OCI-M1 (cell line): ENCODE results near the gene GTF3C1.
A peak's percentile ranks its signal among the peaks of the same experiment; 100 is the strongest.
"Not testable (repeated sequence)": the region's sequence is repeated elsewhere in the genome, so short reads cannot be mapped to it uniquely, and the experiment has no call there.

Experiments
- DNase-seq: peaks from one replicate; lab custom pipeline; 2025; lab: John Stamatoyannopoulos, UW

Gene GTF3C1

DNA sequence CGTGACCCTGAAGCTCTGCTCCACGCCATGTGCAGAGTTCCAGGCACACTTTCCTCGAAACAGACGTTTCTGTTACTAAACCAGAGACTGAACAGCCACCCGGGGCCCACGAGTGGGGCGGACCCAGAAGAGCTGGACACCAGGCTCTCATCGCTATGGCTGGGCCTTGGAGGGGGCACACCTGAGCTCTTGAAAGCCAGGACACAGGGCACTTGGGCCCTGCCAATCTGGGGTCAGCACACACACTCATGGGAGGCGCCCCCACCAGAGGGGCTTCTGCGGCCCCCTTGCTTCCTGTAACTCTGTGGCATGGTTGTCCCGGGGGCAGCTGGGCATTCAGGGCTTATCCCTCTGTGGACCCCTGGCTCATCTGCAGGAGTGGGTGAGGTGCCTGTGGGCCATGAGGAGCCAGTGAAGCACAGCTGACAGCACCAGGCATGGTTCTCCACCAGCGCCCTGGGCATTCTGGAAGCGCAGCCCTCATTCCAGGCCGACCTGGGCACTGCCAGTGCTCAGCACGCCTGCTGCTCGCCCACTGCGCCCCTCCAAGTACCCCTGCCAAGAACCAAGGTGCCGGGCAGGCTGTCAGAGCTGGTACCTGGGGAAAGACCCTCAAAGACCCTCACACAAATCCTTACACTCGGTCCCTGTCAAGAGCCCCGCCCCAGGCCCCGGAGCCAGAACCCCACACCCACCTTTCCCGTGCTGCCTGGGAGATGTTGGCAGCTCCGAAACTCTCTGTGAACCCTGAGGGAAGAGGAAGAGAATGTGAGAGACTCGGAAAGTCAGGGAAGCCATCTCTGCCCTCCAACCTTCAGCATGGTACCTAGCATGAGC lies 86.6 kb downstream of the GTF3C1 start:
- no peak for DNase-seq

- no peak for DNase-seq
These were observed 87.4 kb downstream of the GTF3C1 start for GRCh38 chr16:27462200-27462845.

DNA sequence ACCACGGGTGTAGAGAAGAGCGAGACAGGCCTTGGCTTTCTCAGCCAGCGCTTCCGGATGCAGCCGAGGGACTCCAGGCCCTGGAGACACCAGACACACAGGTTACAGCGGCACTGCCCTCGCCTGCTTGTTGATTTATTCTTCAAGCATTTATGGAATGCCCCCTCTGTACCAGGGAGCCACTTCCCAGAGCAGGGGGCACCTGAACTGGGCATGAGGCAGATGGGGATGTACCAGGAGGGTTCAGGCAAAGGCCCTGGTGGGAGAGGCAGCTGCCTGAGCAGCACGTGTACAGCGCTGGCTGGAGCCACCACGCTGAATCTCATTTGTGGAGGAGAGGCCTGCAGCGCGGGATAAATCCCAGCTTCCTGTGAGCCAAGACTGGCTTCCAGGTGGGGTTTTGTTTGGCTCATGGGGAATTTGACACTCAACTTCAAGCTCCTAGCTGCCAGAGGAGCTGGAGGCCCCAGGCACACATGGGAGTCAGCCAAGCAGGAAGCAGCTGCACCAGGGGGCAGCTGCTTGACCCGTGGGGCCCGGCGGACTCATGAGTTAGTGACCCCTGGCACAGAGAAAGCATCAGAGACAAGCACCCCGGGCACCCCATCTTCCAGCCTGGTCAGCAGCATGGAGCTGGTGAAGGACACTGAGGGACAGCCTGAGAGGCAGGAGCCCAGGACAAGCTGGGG lies 88.1 kb downstream of the GTF3C1 start:
- DNase-seq, result no peak

- DNase-seq, result no peak
These were observed 88.8 kb downstream of the GTF3C1 start for GRCh38 chr16:27460663-27461482.

DNA sequence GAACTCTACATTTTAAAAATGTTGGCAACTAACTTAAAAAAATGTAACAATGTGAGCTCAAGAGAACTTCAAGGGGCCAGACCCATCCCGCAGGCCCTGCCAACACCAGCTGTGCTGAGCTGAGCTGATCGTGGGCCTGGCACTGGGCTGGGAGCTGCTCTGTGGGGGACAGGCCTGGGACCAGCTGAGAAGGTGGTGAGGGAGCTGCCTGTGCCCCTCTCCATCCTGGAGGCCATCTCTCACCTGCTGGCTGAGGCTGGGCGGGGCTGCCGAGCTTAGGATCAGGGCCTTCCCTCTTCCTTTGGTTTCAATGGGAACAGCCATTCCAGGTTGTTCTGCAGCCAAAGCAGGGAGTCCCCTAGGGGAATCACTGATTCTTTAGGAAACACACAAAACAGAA lies 89.5 kb downstream of the GTF3C1 start:
- no peak for DNase-seq

DNA sequence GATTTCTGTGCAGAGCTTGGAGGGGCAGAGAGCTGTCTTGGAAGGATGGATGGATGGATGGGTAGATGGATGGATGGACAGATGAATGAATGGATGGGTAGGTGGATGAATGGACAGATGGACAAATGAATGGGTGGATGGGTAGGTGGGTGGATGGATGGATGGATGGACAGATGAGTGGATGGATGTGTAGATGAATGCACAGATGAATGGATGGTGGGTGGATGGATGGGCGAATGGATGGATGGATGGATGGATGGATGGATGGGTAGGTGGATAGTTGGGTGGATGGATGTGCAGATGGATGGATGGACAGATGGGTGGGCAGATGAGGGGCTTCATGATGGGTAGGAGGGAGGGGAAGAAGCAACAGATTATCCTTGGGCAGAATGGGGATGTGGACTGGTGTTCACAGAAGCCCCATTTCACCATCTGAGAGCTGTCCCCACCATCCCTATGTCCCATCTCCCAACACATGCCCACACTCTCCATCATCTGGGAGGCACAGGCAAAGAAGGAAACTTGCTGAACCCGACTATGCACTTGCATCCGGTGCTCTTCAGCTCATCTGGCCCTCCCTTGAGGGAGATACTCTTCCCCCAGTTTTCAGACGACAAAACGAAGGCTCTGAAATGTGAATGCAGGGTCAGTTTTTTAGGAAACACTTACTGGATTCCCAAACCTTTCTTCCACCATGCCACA lies 90.6 kb downstream of the GTF3C1 start:
- DNase-seq, result no peak

DNA sequence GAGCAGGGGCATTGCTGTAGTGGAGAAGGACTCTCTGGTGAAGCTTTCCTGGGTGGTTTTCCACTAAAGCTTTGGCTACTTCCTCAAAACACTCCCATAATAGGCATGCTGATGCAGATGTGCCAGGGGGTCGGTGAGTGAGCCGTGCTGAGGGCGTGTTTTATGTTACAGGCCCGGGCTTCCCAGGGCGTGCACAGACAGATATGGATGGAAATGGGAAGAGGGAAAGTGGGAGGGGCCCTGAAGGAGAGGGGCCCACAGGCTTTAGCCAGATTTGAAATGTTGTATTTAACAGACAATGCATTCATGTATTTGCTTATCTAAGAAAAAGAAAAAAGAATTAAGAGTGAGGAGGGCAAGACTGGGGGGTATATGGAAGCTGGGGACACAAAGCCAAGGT lies 91.5 kb downstream of the GTF3C1 start:
- peak; percentile 16 for DNase-seq

DNA sequence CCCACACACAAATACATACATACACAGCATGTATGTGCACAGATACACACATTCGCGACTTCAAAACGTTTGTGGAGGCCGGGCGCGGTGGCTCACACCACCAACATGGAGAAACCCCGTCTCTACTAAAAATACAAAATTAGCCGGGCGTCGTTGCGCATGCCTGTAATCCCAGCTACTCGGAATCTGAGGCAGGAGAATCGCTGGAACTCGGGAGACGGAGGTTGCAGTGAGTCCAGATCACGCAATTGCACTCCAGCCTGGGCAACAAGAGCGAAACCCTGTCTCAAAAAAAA lies 92.2 kb downstream of the GTF3C1 start:
- DNase-seq, result not testable (repeated sequence)

- no peak for DNase-seq
These were observed 94.0 kb downstream of the GTF3C1 start for GRCh38 chr16:27455700-27456099.

- DNase-seq, result no peak
These were observed 96.3 kb downstream of the GTF3C1 start for GRCh38 chr16:27453494-27453825.

GRCh38 chr16:27452569-27453493 lies 96.9 kb downstream of the GTF3C1 start:
- peak; percentile 3 for DNase-seq

DNA sequence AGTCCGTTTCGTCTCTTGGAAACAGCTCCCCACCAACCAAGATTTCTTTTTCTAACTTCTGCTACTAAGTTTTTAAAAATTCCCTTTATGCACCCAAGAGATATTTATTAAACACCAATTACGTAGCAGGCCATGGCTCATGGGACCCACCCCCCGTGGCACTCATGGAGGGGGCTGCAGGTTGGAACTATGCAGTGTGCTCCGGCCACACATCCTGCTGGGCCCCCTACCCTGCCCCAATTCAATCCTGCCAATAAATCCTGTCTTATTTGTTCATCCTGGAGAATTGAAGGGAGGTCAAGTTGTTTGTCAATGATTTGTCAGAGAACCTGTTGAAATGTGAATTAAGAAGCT lies 99.5 kb downstream of the GTF3C1 start:
- DNase-seq, result no peak

DNA sequence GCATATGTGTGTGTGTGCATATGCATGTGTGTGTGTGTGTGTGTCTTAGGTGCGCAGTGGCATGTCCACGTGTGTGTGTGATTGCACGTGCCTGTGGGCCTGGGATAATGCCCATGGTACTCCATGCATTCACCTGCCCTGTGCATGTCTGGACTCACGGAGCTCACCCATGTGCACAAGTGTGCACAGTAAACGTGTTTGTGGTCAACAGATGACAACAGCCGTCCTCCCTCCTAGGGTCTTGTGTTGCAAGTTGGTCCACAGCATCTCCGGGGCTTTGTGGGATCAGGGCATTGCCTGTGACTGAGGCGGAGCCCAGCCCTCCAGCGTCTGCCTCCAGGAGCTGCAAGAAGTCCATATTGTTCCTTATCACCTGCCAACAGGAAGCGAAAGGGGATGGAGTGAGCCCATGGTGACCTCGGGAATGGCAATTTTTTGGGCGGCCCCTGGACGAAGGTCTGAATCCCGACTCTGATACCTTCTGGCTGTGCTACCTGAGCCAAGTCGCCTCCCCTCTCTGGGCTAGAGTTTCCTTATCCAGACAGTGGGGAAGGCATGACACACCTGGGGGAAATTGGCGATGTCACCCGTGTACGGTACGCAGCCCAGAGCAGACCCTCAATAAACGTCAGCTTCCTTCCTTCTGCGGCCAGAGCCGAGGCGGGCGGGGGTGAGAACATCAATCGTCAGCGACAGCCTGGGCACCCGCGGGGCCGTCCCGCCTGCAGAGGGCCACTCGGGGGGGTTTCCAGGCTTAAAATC lies 100.1 kb downstream of the GTF3C1 start:
- DNase-seq, result no peak

- no peak for DNase-seq
These were observed 100.9 kb downstream of the GTF3C1 start for GRCh38 chr16:27448532-27449433.

DNA sequence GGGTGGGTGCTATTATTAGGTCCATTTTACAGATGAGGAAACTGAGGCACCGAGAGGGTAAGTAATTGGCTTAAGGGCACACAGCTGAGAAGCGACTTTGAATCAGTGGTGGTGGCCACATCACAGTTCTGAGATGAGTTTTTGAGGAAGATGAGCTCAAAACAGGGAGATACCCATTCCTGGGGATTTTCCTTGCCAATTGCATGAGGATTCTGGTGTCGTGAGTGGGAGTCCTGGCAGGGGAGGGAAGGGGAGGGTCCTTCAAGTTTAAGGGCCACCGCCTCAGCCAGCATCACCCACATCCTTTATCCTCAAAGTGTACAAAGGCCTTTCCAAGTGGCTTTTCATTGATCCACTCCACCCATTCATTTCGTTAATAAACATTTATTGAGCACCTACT lies 102.4 kb downstream of the GTF3C1 start:
- no peak for DNase-seq

- no peak for DNase-seq
These were observed 103.0 kb downstream of the GTF3C1 start for GRCh38 chr16:27446721-27447120.

DNA sequence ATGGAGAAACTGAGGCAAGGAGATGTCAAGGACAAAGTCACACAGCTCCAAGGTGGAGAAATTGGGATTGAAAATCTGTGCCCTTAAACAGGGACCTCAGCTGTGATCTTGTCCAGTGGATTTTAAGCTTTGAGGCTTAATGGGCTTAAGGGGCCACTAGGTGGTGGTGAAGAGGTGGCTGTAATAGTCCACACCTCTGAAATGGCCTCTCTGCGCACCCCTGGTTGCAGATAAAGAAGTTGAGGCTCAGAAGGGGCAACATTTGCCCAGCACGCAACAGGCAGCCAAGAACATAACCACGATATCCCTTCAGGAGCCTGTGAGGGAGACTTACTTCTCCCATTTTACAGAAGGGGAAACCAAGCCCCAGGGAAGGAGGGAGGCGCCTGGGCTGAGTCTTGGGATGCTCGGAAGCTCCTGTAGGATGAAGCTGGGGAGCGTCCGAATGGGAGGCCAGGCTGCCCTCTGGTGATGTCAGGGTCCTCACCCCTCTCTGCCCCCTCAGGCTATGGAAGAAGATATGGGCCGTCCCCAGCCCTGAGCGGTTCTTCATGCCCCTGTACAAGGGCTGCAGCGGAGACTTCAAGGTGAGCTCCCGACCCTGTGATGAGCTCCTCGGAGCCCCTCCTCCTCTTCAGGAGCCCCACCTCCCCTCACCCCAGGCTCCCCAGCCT lies 104.1 kb downstream of the GTF3C1 start:
- DNase-seq, result no peak

GRCh38 chr16:27444470-27444869 lies 105.2 kb downstream of the GTF3C1 start:
- DNase-seq, result no peak
